NCI-H82 treated with DMSO at 0.1 percent for 48 hours (cell line): ENCODE data around the gene TMTC3.
"Not testable (repeated sequence)": the region's sequence is repeated elsewhere in the genome, so short reads cannot be mapped to it uniquely, and the experiment has no call there.

Experiments
- DNase-seq: peaks from one replicate; lab custom pipeline; 2025; ENCODE audit not compliant: unreplicated experiment; lab: John Stamatoyannopoulos, UW

TMTC3 gene

DNA sequence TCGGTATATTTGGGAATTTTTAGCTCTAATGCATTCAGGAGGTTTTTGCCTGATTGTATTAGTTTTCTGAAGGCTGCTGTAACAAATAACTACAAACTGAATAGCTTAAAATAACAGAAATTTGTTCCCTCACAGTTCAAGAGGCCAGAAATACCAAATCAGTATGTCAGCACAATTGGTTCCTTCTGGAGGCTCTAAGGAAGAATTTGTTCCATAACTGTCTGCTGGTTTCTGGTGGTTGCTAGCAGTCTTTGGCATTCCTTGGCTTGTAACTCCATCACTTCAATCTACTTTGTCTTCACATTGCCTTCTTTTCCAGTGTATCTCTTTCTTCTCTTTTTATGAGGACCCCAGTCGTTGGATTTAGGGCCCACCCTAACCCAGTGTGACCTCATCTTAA is 21.3 kb downstream of the TMTC3 start:
- no peak for DNase-seq

DNA sequence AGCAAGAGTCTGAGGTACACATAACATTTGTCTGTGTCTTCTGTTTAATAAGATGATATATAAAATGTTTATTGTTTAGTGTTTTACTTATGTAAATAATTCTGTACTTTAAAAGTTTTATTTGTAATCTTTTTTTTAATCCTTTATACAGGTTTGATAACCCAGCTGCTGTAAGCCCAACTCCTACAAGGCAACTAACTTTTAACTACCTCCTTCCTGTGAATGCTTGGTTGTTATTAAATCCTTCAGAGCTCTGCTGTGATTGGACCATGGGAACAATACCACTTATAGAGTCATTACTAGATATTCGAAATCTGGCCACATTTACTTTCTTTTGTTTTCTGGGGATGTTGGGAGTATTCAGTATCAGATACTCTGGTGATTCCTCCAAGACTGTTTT is 24.1 kb downstream of the TMTC3 start:
- no peak for DNase-seq

DNA sequence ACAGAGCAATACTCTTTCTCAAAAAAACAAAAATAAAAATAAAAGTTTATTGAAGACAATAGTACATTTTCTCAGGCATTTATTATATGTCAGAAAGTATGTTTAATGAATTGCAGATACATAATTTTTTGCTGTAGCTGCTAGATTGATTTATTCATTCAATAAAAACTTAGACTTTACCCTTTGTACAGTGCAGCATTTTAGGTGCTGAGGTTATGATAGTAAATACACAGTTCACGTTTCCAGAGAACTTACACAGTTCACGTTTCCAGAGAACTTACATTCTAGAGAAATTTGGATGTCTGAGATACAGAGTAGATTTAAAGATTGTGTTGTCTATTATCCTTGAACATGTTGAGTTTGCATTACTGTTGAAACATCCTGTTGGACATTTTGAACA is 25.3 kb downstream of the TMTC3 start:
- DNase-seq: no peak

DNA sequence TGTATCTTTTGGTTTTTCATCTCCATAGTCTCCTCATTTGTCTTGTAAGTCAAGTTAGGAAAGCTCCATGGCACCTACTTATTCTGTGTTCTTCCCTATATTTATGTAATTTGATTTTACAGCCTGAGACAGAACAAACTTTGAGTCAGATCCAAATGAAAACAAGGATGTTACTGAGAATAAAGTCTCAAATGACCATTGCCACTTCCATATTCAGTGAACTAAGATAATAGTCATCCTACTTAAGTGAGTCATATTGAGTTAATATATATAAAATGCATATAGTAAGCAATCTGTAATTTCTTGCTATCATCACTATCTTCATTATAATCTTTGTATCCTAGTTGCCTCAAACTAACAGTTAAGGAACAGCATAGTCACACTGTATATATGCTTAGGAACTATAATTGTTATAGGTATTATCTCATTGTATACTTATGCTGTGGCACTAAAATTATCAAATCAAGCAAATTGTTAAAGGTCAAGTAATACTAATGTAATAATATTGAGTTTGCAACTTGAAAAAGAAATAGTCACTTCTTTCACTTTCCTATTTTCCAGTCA is 30.8 kb downstream of the TMTC3 start:
- DNase-seq: no peak

DNA sequence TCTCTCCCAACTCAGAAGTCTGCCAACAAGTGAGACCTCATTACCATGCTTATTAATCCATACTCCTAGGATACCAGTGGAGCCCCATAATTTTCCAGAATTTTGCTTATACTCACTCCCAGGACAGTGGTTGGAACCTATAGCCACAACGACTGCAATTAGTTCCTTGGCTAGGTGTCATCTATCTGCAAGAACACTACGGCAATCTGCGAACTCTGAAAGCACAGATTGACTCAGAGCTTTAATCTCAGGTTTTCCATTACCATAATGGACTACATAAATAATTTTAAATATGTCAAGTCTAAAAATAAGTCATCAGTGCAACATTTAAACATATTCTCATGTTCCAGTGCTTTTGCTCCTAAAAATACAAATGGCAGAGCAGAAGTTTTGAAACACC is 33.4 kb downstream of the TMTC3 start:
- no peak for DNase-seq

DNA sequence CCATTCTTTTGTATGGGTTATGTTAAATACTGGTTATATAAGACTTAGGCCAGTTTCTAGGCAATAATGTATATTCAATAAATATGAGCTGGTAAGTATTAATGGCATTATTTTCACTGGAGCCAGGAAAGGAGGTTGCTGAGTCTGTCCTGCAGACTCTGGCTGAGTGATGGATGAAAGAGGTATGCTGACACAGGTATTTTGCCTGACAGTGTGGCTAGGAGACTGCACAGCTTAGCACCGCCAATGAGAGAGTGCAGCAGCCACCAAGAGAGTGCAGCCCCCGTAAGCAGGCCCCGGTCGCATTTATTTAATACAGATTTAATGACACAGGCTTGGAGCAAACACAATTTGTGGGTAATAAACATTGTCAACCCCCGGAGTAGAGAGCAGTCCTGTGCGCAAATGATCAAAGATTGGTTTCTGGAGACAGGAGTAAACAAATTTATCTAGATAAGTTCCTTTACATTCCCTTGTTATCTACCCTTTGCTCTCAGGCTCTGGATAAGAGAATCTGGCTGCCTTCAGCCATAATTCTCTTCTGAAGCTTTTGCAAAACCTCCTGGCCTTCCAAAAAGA is 37.4 kb downstream of the TMTC3 start:
- DNase-seq: no peak

DNA sequence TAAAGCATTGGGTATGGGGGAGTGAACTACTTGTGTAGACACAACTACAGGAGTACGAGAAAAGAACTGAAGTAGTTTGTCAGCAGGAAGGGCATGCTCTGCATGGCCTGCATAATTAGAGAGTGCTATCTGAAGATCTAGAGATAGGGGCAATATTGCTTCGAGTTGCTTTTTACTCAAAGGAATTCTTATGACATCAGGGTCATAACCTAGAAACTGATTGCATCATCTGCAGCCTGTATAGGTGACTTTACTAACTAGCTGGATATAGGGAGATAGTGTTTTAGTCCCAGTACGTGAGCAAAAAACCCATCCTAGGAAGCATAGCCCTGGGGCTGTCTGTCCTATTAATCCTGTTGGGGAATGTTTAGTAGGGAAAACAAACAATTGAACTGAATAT is 39.8 kb downstream of the TMTC3 start:
- no peak for DNase-seq

DNA sequence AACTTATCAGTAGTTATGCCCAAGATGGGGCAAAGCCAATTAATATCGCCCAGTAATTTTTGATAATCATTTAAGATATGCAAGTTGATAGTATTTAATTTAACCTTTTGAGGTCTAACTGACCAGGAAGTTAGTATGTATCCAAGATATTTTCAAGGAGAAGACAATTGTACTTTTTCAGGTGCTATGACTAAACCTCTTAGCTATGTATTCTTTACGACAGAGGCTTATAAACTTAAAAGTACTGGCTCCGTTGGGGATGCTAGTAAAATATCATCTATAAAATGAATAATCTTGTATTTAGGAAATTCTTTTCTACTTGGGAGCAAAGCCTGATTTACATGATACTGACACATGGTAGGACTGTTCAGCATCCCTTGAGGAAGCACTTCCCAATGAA is 40.3 kb downstream of the TMTC3 start:
- no peak for DNase-seq

DNA sequence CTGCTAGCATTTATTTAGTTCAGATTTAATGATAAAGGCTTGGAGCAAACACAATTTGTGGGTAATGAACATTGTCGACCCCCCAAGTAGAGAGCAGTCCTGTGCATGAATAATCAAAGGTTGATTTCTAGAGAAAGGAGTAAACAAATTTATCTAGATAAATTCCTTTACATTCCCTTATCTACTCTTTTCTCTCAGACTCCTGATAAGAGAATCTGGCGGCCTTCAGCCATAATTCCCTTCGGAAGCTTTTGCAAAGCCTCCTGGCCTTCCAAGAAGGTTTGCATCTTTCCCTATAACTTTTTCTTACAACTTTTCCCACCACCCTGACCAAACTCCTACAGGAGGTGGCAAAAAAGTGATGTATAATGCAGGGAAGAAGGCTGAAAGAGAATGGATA is 42.1 kb downstream of the TMTC3 start:
- DNase-seq: no peak

DNA sequence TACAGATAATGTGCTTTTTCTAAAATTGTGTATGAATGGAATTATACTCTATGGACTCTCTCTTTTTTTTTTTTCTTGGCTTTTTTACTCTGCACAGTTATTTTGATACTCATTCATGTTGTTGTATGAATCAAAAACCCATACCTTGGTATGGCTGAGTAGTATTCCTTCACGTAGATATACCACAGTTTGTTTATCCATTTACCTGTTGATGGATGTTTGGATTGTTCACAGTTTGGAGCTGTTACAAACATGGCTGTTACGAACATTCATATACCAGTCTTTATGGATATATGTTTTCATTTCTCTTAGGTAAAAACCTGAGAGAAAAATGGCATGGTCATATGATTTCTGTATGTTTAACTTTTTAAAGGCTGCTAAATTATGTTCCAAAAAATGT is 43.2 kb downstream of the TMTC3 start:
- no peak for DNase-seq

DNA sequence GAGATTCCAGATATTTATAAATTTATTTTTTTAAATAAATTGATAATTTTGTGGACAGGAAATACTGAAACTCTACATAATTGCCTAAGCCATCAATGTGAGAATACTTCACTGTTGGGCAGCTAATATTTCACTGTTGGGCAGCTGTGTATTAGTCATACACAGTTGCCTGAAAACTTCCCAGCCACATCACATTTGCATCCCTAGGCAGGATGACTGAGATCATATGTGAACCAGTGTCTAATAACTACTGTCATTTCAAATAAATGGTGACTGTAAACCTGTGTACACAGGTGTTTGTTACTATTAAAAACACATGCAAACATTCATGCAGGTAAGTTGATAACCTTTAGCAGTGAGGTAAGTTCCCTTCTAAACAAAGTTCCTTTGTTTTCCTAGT is 43.9 kb downstream of the TMTC3 start:
- no peak for DNase-seq

DNA sequence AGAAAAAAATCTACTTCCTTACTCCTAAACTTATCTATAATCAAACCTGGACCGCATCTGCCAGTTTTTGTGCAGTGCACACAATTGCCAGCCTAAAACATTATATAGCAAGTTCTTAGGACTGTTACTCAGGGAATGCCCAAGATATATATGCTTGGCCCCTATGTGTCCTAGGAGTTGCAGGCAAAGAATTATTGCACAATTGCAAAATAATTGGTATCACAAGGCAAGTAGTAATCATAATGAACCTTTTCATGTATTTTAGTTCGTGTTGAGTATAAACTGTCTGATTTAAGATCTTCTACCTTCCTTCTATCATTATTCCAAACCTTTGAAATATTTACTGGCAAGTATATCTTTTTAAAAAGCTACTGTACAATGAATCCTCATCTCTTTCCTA is 45.5 kb downstream of the TMTC3 start:
- DNase-seq: no peak

DNA sequence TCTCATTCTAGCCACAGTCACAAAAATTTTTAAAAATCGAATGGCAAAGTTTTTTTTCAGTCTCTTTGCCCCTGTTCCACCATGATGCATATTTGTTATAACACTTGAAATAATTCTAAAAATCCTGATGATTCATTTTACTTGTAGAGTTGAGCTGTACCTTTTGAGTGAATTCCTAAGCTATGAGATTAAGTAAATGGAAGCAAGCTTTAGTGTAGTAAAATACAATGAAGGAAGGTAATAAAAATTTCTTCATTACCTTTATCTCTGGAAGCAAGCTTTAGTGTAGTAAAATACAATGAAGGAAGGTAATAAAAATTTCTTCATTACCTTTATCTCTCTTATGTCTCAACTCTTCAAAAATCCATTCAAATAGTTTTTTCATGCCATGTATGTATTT is 46.1 kb downstream of the TMTC3 start:
- DNase-seq: no peak

DNA sequence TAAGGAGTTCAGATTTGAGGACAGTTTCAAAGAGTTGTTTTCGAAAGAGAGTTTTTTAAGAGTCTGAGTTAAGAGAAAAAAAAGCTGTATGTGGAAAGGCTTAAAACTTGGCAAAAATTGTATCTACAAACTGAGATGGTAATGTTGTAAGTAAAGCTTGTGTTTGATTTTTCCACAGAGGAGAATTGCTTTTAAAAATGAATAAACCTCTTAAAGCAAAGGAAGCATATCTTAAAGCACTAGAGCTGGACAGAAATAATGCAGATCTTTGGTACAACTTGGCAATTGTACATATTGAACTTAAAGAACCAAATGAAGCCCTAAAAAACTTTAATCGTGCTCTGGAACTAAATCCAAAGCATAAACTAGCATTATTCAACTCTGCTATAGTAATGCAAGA is 50.3 kb downstream of the TMTC3 start:
- no peak for DNase-seq

DNA sequence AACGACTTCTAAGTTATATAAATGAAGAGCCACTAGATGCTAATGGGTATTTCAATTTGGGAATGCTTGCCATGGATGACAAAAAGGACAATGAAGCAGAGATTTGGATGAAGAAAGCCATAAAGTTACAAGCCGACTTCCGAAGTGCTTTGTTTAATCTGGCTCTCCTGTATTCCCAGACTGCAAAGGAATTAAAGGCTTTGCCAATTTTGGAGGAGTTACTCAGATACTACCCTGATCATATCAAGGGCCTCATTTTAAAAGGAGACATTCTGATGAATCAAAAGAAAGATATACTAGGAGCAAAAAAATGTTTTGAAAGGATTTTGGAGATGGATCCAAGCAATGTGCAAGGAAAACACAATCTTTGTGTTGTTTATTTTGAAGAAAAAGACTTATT is 52.8 kb downstream of the TMTC3 start:
- no peak for DNase-seq

DNA sequence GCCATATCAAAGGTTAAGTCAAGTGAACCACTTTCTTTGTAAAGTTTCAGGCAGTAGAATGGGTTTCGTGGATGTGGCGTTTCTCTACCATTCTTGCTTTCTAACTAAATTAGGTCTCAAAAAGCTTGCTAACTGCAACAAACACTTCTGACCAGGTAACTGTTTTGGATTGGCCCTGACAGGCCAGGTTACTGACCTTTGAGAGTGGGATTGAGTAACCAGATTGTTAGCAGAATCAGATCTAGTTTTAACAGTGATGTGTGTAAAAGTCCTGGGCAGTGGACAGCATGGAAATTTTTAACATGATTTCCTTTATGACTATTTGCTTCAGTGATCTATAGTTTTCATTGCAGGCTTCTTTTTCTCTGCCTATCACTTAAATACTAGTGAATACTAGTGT is 57.9 kb downstream of the TMTC3 start:
- no peak for DNase-seq

DNA sequence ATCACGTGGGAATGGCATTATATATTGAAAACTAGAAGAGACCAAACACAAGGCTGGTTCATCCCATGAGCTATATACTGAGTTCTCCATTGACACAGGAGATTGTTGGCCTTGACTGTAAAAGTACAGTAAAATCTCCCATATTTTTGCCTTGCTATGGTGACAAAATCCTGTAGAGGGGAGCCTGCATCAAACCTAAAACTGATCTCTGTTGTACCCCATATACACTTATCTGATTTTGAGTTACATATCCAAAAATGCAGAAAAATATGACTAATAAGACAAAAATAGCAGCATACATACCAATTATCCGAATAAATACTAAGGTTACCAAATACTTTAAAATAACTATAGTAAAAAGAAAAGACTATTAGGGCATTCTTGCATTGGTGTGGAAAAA is 60.4 kb downstream of the TMTC3 start:
- DNase-seq: no peak

DNA sequence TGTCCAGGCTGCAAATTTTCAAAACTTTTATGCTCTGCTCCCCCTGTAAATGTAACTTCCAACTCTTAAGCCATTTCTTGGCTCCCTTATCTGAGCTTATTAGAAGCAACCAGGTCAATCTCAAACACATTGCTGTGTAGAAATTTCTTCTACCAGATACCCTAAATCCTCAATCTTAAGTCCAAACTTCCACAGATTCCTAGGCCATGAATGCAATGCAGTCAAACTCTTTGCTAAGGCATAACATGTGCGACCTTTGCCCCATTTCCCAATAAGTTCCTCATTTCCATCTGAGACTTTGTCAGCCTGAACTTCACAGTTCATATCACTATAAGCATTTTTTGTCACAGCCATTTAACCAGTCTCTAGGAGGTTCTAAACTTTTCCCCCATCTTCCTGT is 64.5 kb downstream of the TMTC3 start:
- no peak for DNase-seq

DNA sequence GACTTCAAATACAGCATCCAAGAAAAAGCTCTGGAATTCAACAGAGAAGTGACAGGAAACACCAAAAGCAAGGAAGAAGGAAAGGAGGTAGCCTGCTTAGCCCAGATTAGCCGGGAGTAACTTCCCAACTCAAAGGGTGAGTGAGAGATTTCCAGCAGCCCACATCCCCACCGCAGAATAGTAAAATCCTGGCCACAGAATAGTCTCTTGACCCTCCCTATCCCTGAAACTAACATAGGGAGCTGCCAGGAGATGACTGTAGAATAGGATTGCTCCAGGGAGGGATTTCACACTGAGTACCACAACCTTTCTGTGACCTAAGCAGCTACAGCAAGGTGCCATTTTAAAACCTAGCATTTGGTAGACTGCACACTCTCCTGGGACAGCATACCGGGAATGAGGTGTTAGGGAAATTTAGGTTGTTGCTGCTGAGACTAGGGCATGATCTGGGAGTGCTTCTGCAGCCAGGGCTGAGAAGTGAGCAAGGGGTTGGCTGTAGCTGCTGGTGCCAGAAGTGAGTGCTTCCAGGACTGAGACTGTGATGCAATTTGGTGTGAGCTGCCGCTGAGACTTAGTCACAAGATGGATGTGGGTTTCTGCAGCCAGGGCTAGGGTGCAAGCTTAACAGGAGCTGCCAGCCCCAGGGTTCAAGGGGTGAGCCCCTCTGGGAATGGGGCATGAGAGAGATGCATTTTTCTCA is 66.0 kb downstream of the TMTC3 start:
- DNase-seq: no peak

DNA sequence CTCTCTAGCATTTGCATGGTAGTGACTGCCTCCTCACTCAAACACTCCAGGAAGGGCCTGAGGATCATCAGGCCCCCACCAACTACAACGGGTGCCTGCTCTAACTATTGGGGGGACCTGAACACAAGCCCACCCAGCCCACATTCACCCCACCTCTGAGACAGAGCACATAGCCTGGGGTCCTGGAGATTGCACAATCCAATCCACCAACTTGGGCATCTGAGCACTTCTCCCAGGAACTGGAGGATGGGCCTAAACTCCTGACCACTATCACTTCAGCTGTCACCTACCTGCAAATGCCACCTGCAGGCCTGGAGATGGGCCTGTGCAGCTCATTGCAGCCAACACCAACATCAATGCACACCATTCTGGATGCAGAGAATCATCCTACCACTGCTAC is 66.6 kb downstream of the TMTC3 start:
- DNase-seq: no peak

DNA sequence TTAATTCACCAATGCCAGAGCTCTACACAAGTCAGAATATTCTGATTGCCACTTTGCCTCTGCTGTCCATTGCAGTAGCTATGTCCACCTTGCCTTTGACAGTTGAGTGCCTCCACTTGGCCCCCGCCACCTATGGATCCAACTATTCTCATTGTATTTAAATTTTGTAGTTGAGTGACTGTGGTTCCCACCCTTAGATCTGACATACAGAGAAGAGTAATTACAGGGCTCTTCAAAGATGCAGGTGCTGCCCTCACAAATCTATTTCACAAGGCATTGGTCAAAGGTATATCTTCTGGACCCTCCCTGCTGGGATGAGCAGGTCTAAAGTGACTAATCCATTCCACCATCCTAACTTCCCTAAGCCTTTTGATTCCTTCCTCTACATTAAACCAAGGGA is 68.2 kb downstream of the TMTC3 start:
- DNase-seq: not testable (repeated sequence)

DNA sequence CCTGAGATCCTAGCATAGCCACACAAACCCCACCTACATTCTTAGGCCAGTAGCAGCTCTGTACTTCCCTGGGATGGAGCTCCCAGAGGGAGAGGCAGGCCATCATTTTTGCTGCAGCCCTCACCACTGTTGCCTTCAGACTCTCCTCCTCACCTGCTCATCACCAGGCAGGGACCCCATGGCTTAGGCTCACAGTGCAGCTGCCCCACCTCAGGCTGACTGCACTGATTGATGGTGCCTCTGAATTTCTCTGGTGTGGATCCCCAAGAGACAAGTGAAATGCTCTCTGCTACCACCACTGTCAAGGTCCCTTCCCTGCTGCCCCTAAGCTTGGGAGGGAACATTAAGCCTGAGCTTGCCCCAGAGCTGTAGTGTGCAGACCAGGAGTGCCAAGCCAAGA is 76.2 kb downstream of the TMTC3 start:
- DNase-seq: no peak

DNA sequence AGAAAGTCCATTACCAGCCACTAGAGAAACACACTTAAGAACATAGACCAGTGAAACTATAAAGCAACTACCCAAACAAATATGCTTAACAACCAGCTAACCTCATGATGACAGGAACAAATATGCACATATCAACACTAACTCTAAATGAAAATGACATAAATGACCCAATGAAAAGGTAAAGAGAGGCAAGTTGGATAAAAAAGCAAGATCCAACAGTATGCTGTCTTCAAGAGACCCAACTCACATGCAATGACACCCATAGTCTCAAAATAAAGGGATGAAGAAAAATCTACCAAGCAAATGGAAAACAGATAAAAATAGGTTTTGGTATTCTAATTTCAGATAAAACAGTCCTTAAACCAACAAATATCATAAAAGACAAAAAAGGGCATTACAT is 77.8 kb downstream of the TMTC3 start:
- no peak for DNase-seq
